Endothelial cell of umbilical vein (primary cell): ENCODE measurements around the gene TSNAXIP1. TPM values are rescaled to one million over a fixed set of nuclear protein-coding genes. Genes with fewer than 3 reads are reported as not detected.

ENCODE experiments used
- BruUV-seq: library from RNA; stranded (reverse); fragments of 400-500 nt; replicated peaks from 2 replicates; lab custom pipeline; 2021; lab: Mats Ljungman, UMichigan
- CTCF ChIA-PET: fragments of 300-600, 350-600 bp; sonication (Branson Sonifier 250); formaldehyde crosslinking; loops from one replicate; lab custom pipeline; 2021; ENCODE audit warnings: antibody characterized with exemption, inconsistent platforms; lab: Charles Lee
- POLR2A ChIA-PET: fragments of 300-600, 350-600 bp; sonication (Branson Sonifier 250); formaldehyde crosslinking; loops from one replicate; lab custom pipeline; 2021; ENCODE audit warnings: antibody characterized with exemption, inconsistent platforms; lab: Charles Lee
- DNase-seq: peaks from one replicate; pipeline ENCODE4 v3.0.0-alpha.2; 2011; ENCODE audit warnings: low read depth, low spot score
- FAIRE-seq: peaks from 2 replicates; lab custom pipeline; 2011; peaks lifted over from hg19 to GRCh38; lab: Jason Lieb, UNC
- H2AFZ ChIP-seq: 2 replicates; pipeline ENCODE4 v1.6.0; 2012; ENCODE audit warnings: low read depth, low read length, control low read depth, inconsistent platforms
- H3K27ac ChIP-seq: 2 replicates; pipeline ENCODE4 v1.5.1; 2011; ENCODE audit warnings: low read depth, mild to moderate bottlenecking, control low read depth, low read length, moderate library complexity; ENCODE audit not compliant: insufficient read depth
- H3K27me3 ChIP-seq, 2 experiments: 2 replicates each; pipeline versions ENCODE4 v1.6.0 to v1.6.1; 2011; ENCODE audit warnings: low read length in 2 of 2, mixed read lengths in 1 of 2; ENCODE audit not compliant: control insufficient read depth in 2 of 2, insufficient read depth in 2 of 2
- H3K36me3 ChIP-seq, 2 experiments: 2 replicates in 1 of 2; 3 replicates in 1 of 2; pipeline ENCODE4 v1.5.1; 2011; ENCODE audit warnings: low read length in 2 of 2, mild to moderate bottlenecking in 1 of 2, moderate library complexity in 1 of 2; ENCODE audit not compliant: control insufficient read depth in 2 of 2, insufficient read depth in 2 of 2; ENCODE audit errors: extremely low read depth in 1 of 2
- H3K4me1 ChIP-seq: 3 replicates; pipeline ENCODE4 v1.5.1; 2011; ENCODE audit warnings: mild to moderate bottlenecking, low read length; ENCODE audit not compliant: control insufficient read depth, insufficient read depth; ENCODE audit errors: extremely low read depth
- H3K4me2 ChIP-seq: 2 replicates; pipeline ENCODE4 v1.6.1; 2011; ENCODE audit warnings: low read length, control low read depth, mixed read lengths; ENCODE audit not compliant: insufficient read depth
- H3K4me3 ChIP-seq, 3 experiments: fragments of 200-600 bp in 1 of 3; sonication (generic), shearing (Covaris generic) in 1 of 3; replicated peaks in 1 of 3; 2 replicates each; pipeline ENCODE4 v1.5.1; 2011 to 2016; ENCODE audit warnings: control low read depth in 3 of 3, low read length in 3 of 3, mild to moderate bottlenecking in 2 of 3, inconsistent platforms in 1 of 3, low read depth in 1 of 3, moderate library complexity in 1 of 3; ENCODE audit not compliant: insufficient read depth in 1 of 3
- H3K79me2 ChIP-seq: 2 replicates; pipeline ENCODE4 v1.6.0; 2012; ENCODE audit warnings: low read length, inconsistent platforms; ENCODE audit not compliant: control insufficient read depth, insufficient read depth
- H3K9ac ChIP-seq: replicated peaks from 2 replicates; pipeline ENCODE3; 2011; ENCODE audit warnings: low read length, control low read depth; ENCODE audit not compliant: insufficient read depth; ENCODE audit errors: extremely low read depth
- H3K9me1 ChIP-seq: replicated peaks from 3 replicates; pipeline ENCODE4 v1.6.0; 2011; ENCODE audit warnings: mild to moderate bottlenecking, low read length; ENCODE audit not compliant: control insufficient read depth, insufficient read depth; ENCODE audit errors: extremely low read depth
- H3K9me3 ChIP-seq: replicated peaks from 2 replicates; pipeline ENCODE4 v1.5.1; 2012; ENCODE audit warnings: low read length, inconsistent platforms; ENCODE audit not compliant: control insufficient read depth, insufficient read depth
- H4K20me1 ChIP-seq: replicated peaks from 2 replicates; pipeline ENCODE3; 2011; ENCODE audit warnings: mild to moderate bottlenecking, low read length; ENCODE audit not compliant: control insufficient read depth, insufficient read depth; ENCODE audit errors: extremely low read depth
- CTCF ChIP-seq, 2 donors: IDR thresholded peaks; 1 replicate in 1 of 2; 2 replicates in 1 of 2; pipeline ENCODE4 v1.5.1; 2011; ENCODE audit warnings: low read length in 2 of 2, mild to moderate bottlenecking in 2 of 2, moderate library complexity in 2 of 2, control low read depth in 1 of 2, inconsistent platforms in 1 of 2, low read depth in 1 of 2; ENCODE audit not compliant: insufficient read depth in 1 of 2; ENCODE audit errors: extremely low read depth in 1 of 2
- EZH2 ChIP-seq: IDR thresholded peaks from 2 replicates; pipeline ENCODE4 v1.6.1; 2012; ENCODE audit warnings: borderline replicate concordance, low read depth, mild to moderate bottlenecking, moderate library complexity, low read length, inconsistent platforms; ENCODE audit not compliant: severe bottlenecking
- FOS ChIP-seq: IDR thresholded peaks from 2 replicates; pipeline ENCODE4 v1.6.1; 2011; ENCODE audit warnings: mild to moderate bottlenecking, low read length, moderate library complexity, borderline replicate concordance; ENCODE audit not compliant: insufficient read depth
- GATA2 ChIP-seq: IDR thresholded peaks from 2 replicates; pipeline ENCODE4 v1.7.0; 2011; ENCODE audit warnings: low read depth, mild to moderate bottlenecking, moderate library complexity, mixed read lengths, low read length; ENCODE audit not compliant: insufficient read length, insufficient read depth
- JUN ChIP-seq: IDR thresholded peaks from 2 replicates; pipeline ENCODE4 v1.6.1; 2011; ENCODE audit warnings: borderline replicate concordance, low read depth; ENCODE audit not compliant: insufficient read length, insufficient read depth
- MAX ChIP-seq: IDR thresholded peaks from 2 replicates; pipeline ENCODE4 v1.6.1; 2011; ENCODE audit not compliant: insufficient read depth, insufficient read length
- MYC ChIP-seq: IDR thresholded peaks from one replicate; pipeline ENCODE4 v1.6.1; 2011; ENCODE audit warnings: mild to moderate bottlenecking, low read depth, low read length
- POLR2A ChIP-seq: IDR thresholded peaks from 2 replicates; pipeline ENCODE4 v1.6.1; 2012; ENCODE audit warnings: low read depth, mild to moderate bottlenecking, control low read depth, low read length
- POLR2AphosphoS5 ChIP-seq: IDR thresholded peaks from 2 replicates; pipeline ENCODE4 v1.6.1; 2012; ENCODE audit warnings: low read depth, mild to moderate bottlenecking, control low read depth, low read length, moderate library complexity; ENCODE audit not compliant: insufficient read depth
- dilution Hi-C: fragments of 300-500 bp; cut with MboI; formaldehyde crosslinking; loops from one replicate; pipeline ENCODE4 v1.15.0; 2019; ENCODE audit warnings: low sequenced_read_pairs; ENCODE audit not compliant: extremely low pct_ligation_motif_present
- intact Hi-C: fragments of 100-400 bp; cut with micrococcal nuclease; formaldehyde crosslinking; loops from one replicate; pipeline ENCODE4 v1.10.0; 2022
- polyA plus RNA-seq, 4 experiments: library from polyadenylated mRNA; depleted of rRNA in 3 of 4; stranded (reverse) in 3 of 4; unstranded in 1 of 4; fragments of >200 nt; gene quantifications; 2 replicates each; pipeline versions ENCODE4 v1.2.1 to v1.2.3, GENCODE V29; 2011 to 2012; ENCODE audit warnings: missing spikeins in 1 of 4
- total RNA-seq: library from RNA; stranded (reverse); gene quantifications from 2 replicates; pipeline ENCODE4 v1.2.3, GENCODE V29; 2021

Gene TSNAXIP1
- total and polyA plus RNA-seq, 2 donors (not counting 3 experiments of a cell fraction or from before 2014, with no cell fraction given), result 0.95 to 1.2 TPM

DNA sequence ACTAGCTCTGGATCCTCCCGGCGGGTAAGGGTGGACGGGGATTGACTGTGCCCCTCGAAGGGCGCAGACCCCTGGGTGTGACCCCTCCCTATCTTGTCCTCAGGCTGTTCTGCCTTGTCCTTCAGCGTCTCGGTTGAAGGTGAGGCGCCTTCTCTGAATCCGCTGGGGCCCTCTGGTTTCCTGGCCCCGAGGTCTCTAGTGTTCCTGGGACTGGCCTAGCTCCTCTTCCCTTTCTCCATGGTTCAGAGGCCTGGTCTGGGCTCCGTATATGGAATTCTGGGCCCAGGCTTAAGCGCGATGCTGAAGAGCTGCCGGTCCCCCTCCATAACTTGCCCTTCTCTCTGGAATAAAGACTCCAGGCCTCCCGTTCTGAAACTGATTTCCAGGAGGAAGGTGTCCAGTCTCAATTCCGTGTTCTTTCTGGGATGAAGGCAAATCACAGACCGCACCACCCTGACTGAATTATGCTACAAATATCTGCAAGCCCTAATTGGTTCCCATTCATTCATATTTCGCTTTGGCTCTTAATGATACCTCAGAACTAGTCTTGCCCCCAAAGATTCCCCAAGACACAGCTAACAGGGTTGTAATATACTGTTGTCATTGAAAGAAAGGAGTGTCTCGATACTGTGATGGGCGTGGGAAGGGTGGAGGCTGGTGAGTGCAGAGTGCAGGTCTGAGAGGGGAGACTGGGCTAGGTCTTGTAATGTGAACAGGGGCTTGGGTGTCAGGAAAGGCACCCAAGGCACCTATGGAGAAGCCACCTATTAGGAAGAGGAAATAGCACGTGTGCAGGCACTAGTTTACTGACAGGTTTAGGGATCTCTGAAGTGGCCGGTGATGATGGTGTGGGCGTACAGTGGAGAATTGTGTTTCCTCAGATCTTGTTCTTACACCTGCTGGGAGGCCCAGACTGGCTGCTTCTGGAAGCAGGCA lies 67.0 kb downstream of the TSNAXIP1 start:
- DNase-seq (peak; percentile 34), FAIRE-seq (peak; percentile 68)
- Histone ChIP-seq H4K20me1 (no peaks in the 10 kb centered on the region), H3K27ac (peak overlapping the region; percentile 40), H2AFZ (peak overlapping the region; percentile 92), H3K9me3 (no peaks in the 10 kb centered on the region), H3K4me3 (peak overlapping the region; percentile 66 to 79 (median 67)), H3K79me2 (peaks cover 35% of the 10 kb centered on the region), H3K9me1 (no peaks in the 10 kb centered on the region), H3K9ac (peak overlapping the region; percentile 91), H3K27me3 (no peaks in the 10 kb centered on the region), H3K4me2 (peak overlapping the region; percentile 79), H3K36me3 (peaks cover 16 to 43% of the 10 kb centered on the region in 2 experiments), H3K4me1 (peaks cover 15% of the 10 kb centered on the region)
- ChIA-PET CTCF (interaction anchor here (0.5 to 3.2 kb wide), 8 partner anchors 10 to 201 kb away, joined by 3 to 18 read pairs (median 6); no protein-coding TSS in a partner anchor), POLR2A (interaction anchor here (0.9 kb wide), 1 partner anchor 27 kb away, joined by 3 read pairs; the partner anchor contains the start of gene NUTF2)
- dilution Hi-C loops (no loop called here), intact Hi-C loops (loop anchor here (2.0 kb wide), 3 partner anchors 27 to 201 kb away; partner anchors contain the start of genes CENPT and NUTF2)
- TF ChIP-seq CTCF (IDR thresholded peaks at IDR 0.05; ENCODE audit: extremely low read depth in 1 of 2, insufficient read depth in 1 of 2, low read depth in 1 of 2, low read length in 2 of 2) (no peak), EZH2 (no peak), JUN (no peak), POLR2AphosphoS5 (no peak), FOS (no peak), GATA2 (no peak), POLR2A (no peak), MYC (no peak), MAX (no peak)
- TSS peak; percentile 11 for BruUV-seq
